ENCODE measurements around the gene SLC44A4.
A peak's percentile ranks its signal among the peaks of the same experiment; 100 is the strongest.

SLC44A4 gene

DNA sequence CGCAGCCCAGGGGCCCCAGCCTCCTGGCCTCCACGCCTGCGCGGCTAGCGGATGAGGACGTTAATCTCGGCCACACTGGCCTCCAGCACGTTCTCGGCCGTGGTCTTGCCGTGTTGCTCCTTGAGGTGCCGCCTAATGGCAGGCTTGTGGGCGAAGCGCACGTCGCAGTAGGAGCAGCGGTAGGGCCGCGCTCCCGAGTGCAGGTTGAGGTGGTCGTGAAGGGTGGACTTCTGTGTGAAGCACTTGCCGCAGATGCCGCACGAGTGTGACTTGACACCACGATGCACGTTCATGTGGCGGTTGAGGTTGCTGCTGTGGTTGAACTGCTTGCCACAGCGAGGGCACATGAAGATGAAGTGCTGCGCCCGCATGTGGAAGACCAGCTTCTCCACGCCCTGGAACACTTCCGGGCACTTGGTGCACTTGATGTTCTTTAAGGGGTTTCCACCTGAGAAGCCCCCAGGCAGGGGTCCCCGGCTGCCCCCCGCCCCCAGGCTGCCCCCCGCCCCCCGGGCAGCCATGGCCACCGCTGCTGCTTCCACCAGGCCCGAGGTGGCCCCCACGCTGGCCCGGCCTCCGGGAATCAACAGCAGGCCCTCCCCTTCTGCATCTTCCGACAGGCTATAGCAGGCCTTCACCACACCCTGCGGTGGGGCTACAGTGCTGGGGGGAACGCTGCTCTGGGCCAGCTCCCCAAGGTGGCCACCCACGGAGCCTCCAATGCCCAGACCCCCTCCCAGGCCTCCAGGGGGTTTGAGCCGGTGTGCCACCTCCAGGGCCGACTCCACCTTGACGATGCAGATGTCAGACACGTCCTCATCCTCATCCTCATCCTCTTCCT lies 21.3 kb upstream of the SLC44A4 start (continued):
- TF ChIP-seq, protein P1, sequence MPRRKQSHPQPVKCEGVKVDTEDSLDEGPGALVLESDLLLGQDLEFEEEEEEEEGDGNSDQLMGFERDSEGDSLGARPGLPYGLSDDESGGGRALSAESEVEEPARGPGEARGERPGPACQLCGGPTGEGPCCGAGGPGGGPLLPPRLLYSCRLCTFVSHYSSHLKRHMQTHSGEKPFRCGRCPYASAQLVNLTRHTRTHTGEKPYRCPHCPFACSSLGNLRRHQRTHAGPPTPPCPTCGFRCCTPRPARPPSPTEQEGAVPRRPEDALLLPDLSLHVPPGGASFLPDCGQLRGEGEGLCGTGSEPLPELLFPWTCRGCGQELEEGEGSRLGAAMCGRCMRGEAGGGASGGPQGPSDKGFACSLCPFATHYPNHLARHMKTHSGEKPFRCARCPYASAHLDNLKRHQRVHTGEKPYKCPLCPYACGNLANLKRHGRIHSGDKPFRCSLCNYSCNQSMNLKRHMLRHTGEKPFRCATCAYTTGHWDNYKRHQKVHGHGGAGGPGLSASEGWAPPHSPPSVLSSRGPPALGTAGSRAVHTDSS (tag by site-specific recombination; IDR thresholded peaks at IDR 0.05) = peak; percentile 85
- TF ChIP-seq, protein P2, sequence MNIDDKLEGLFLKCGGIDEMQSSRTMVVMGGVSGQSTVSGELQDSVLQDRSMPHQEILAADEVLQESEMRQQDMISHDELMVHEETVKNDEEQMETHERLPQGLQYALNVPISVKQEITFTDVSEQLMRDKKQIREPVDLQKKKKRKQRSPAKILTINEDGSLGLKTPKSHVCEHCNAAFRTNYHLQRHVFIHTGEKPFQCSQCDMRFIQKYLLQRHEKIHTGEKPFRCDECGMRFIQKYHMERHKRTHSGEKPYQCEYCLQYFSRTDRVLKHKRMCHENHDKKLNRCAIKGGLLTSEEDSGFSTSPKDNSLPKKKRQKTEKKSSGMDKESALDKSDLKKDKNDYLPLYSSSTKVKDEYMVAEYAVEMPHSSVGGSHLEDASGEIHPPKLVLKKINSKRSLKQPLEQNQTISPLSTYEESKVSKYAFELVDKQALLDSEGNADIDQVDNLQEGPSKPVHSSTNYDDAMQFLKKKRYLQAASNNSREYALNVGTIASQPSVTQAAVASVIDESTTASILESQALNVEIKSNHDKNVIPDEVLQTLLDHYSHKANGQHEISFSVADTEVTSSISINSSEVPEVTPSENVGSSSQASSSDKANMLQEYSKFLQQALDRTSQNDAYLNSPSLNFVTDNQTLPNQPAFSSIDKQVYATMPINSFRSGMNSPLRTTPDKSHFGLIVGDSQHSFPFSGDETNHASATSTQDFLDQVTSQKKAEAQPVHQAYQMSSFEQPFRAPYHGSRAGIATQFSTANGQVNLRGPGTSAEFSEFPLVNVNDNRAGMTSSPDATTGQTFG (tag by site-specific recombination; IDR thresholded peaks at IDR 0.05; ENCODE audit: borderline replicate concordance) = no peak
- TF ChIP-seq, protein P3, sequence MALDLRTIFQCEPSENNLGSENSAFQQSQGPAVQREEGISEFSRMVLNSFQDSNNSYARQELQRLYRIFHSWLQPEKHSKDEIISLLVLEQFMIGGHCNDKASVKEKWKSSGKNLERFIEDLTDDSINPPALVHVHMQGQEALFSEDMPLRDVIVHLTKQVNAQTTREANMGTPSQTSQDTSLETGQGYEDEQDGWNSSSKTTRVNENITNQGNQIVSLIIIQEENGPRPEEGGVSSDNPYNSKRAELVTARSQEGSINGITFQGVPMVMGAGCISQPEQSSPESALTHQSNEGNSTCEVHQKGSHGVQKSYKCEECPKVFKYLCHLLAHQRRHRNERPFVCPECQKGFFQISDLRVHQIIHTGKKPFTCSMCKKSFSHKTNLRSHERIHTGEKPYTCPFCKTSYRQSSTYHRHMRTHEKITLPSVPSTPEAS (tag by site-specific recombination; IDR thresholded peaks at IDR 0.05) = no peak
- TF ChIP-seq, protein P4, sequence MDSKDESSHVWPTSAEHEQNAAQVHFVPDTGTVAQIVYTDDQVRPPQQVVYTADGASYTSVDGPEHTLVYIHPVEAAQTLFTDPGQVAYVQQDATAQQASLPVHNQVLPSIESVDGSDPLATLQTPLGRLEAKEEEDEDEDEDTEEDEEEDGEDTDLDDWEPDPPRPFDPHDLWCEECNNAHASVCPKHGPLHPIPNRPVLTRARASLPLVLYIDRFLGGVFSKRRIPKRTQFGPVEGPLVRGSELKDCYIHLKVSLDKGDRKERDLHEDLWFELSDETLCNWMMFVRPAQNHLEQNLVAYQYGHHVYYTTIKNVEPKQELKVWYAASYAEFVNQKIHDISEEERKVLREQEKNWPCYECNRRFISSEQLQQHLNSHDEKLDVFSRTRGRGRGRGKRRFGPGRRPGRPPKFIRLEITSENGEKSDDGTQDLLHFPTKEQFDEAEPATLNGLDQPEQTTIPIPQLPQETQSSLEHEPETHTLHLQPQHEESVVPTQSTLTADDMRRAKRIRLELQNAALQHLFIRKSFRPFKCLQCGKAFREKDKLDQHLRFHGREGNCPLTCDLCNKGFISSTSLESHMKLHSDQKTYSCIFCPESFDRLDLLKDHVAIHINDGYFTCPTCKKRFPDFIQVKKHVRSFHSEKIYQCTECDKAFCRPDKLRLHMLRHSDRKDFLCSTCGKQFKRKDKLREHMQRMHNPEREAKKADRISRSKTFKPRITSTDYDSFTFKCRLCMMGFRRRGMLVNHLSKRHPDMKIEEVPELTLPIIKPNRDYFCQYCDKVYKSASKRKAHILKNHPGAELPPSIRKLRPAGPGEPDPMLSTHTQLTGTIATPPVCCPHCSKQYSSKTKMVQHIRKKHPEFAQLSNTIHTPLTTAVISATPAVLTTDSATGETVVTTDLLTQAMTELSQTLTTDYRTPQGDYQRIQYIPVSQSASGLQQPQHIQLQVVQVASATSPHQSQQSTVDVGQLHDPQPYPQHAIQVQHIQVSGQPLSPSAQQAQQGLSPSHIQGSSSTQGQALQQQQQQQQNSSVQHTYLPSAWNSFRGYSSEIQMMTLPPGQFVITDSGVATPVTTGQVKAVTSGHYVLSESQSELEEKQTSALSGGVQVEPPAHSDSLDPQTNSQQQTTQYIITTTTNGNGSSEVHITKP (tag by site-specific recombination; IDR thresholded peaks at IDR 0.05) = no peak
- TF ChIP-seq, protein P5, sequence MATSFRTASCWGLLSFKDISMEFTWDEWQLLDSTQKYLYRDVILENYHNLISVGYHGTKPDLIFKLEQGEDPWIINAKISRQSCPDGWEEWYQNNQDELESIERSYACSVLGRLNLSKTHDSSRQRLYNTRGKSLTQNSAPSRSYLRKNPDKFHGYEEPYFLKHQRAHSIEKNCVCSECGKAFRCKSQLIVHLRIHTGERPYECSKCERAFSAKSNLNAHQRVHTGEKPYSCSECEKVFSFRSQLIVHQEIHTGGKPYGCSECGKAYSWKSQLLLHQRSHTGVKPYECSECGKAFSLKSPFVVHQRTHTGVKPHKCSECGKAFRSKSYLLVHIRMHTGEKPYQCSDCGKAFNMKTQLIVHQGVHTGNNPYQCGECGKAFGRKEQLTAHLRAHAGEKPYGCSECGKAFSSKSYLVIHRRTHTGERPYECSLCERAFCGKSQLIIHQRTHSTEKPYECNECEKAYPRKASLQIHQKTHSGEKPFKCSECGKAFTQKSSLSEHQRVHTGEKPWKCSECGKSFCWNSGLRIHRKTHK (tag by site-specific recombination; IDR thresholded peaks at IDR 0.05) = no peak
- TF ChIP-seq ZNF112 (tag by site-specific recombination; IDR thresholded peaks at IDR 0.05) (no peak), ZNF37A (tag by site-specific recombination; IDR thresholded peaks at IDR 0.05) (no peak), ZSCAN16 (tag by site-specific recombination; IDR thresholded peaks at IDR 0.05) (no peak), ZNF830 (tag by site-specific recombination; IDR thresholded peaks at IDR 0.05; ENCODE audit: low read depth) (no peak), ZBTB48 (tag by site-specific recombination; IDR thresholded peaks at IDR 0.05) (no peak), ZNF571 (tag by site-specific recombination; IDR thresholded peaks at IDR 0.05) (no peak), ZNF155 (tag by site-specific recombination; IDR thresholded peaks at IDR 0.05) (no peak), ZNF600 (tag by site-specific recombination; IDR thresholded peaks at IDR 0.05) (peak; percentile 44)
- TF ChIP-seq, protein P6, sequence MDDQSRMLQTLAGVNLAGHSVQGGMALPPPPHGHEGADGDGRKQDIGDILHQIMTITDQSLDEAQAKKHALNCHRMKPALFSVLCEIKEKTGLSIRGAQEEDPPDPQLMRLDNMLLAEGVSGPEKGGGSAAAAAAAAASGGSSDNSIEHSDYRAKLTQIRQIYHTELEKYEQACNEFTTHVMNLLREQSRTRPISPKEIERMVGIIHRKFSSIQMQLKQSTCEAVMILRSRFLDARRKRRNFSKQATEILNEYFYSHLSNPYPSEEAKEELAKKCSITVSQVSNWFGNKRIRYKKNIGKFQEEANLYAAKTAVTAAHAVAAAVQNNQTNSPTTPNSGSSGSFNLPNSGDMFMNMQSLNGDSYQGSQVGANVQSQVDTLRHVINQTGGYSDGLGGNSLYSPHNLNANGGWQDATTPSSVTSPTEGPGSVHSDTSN (CRISPR knock-in tag; IDR thresholded peaks at IDR 0.05) = 0 out of 2 replicates have a peak, but pooled peaks have one; percentile 35
- TF ChIP-seq, protein P7, sequence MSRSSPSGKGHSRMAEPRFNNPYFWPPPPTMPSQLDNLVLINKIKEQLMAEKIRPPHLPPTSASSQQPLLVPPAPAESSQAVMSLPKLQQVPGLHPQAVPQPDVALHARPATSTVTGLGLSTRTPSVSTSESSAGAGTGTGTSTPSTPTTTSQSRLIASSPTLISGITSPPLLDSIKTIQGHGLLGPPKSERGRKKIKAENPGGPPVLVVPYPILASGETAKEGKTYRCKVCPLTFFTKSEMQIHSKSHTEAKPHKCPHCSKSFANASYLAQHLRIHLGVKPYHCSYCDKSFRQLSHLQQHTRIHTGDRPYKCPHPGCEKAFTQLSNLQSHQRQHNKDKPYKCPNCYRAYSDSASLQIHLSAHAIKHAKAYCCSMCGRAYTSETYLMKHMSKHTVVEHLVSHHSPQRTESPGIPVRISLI (tag by site-specific recombination; IDR thresholded peaks at IDR 0.05) = no peak
